K562 (cell line): ENCODE results near the gene SYVN1. TPM values are rescaled to one million over a fixed set of nuclear protein-coding genes. Genes with fewer than 3 reads are reported as not detected.

Source experiments
- ATAC-seq: fragments of 200-7000 bp; cut with Tn5 transposase; 3 replicates; pipeline ENCODE4 v1.9.1; 2020; ENCODE audit warnings: moderate library complexity
- BruUV-seq: library from RNA; stranded (reverse); fragments of 400-500 nt; replicated peaks from 2 replicates; lab custom pipeline; 2021; lab: Mats Ljungman, UMichigan
- CTCF ChIA-PET: fragments of 300-600 bp; formaldehyde crosslinking; extraction: SDS; loops from one replicate; lab custom pipeline; 2021; ENCODE audit warnings: low intra/inter-chr PET ratio; lab: Yijun Ruan, JAX
- POLR2A ChIA-PET: fragments of 300-600, 350-650 bp; sonication (Branson Sonifier 250); formaldehyde crosslinking; extraction: SDS; loops from one replicate; lab custom pipeline; 2021; ENCODE audit warnings: antibody characterized with exemption, inconsistent platforms; lab: Yijun Ruan, JAX
- DNase-seq, 4 experiments: peaks; one replicate each; pipeline versions ENCODE4 v3.0.0 to v3.0.0-alpha.2; 2011 to 2018; ENCODE audit warnings: low spot score in 3 of 4, mixed read lengths in 3 of 4; ENCODE audit errors: extremely low read depth in 1 of 4
- FAIRE-seq: peaks from 2 replicates; lab custom pipeline; 2011; peaks lifted over from hg19 to GRCh38; lab: Jason Lieb, UNC
- H2AFZ ChIP-seq: 2 replicates; pipeline ENCODE4 v1.6.0; 2011; ENCODE audit warnings: low read depth, low read length, control low read depth, inconsistent platforms
- H3K27ac ChIP-seq: fragments of 200-600 bp; 3 replicates; pipeline ENCODE4 v1.8.0; 2011; ENCODE audit warnings: low read depth, mild to moderate bottlenecking, control low read depth, inconsistent platforms, low read length, moderate library complexity, mixed read lengths; ENCODE audit errors: extremely low read depth
- H3K27me3 ChIP-seq, 2 experiments: fragments of 300-600 bp in 1 of 2; 2 replicates in 1 of 2; 3 replicates in 1 of 2; pipeline versions ENCODE4 v1.6.0 to v1.8.0; 2011; ENCODE audit warnings: inconsistent platforms in 2 of 2, low read length in 2 of 2, mild to moderate bottlenecking in 1 of 2, mixed read lengths in 1 of 2, moderate library complexity in 1 of 2; ENCODE audit not compliant: control insufficient read depth in 2 of 2, insufficient read depth in 2 of 2
- H3K36me3 ChIP-seq: fragments of 300-600 bp; 3 replicates; pipeline ENCODE4 v1.8.0; 2011; ENCODE audit warnings: mild to moderate bottlenecking, low read length, inconsistent platforms; ENCODE audit not compliant: control insufficient read depth, insufficient read depth
- H3K4me1 ChIP-seq, 2 experiments: fragments of 200-600 bp in 1 of 2; replicated peaks in 1 of 2; 2 replicates in 1 of 2; 3 replicates in 1 of 2; pipeline versions ENCODE4 v1.5.1 to v1.8.0; 2011; ENCODE audit warnings: inconsistent platforms in 2 of 2, low read length in 2 of 2, mild to moderate bottlenecking in 1 of 2, mixed read lengths in 1 of 2, moderate library complexity in 1 of 2; ENCODE audit not compliant: control insufficient read depth in 2 of 2, insufficient read depth in 2 of 2
- H3K4me2 ChIP-seq: 2 replicates; pipeline ENCODE4 v1.6.1; 2011; ENCODE audit warnings: low read length, control low read depth, inconsistent platforms, mixed read lengths; ENCODE audit not compliant: insufficient read depth
- H3K4me3 ChIP-seq: fragments of 200-600 bp; sonication (generic), shearing (Covaris generic); 2 replicates; pipeline ENCODE4 v1.5.1; 2016; ENCODE audit warnings: control low read depth, inconsistent platforms
- H3K79me2 ChIP-seq: fragments of 200-600 bp; 3 replicates; pipeline ENCODE4 v1.8.0; 2011; ENCODE audit warnings: low read length, inconsistent platforms; ENCODE audit not compliant: control insufficient read depth, insufficient read depth
- H3K9ac ChIP-seq, 2 experiments: 2 replicates each; pipeline versions ENCODE4 v1.6.0 to v1.6.1; 2011; ENCODE audit warnings: low read depth in 2 of 2, low read length in 2 of 2, control low read depth in 1 of 2, inconsistent platforms in 1 of 2, mild to moderate bottlenecking in 1 of 2, mixed read lengths in 1 of 2; ENCODE audit not compliant: insufficient read depth in 1 of 2
- H3K9me1 ChIP-seq: one replicate; pipeline ENCODE4 v1.6.0; 2011; ENCODE audit warnings: inconsistent platforms, mild to moderate bottlenecking, low read length, moderate library complexity; ENCODE audit not compliant: control insufficient read depth, insufficient read depth
- H3K9me3 ChIP-seq: replicated peaks from 2 replicates; pipeline ENCODE4 v1.5.1; 2011; ENCODE audit warnings: low read depth, low read length, inconsistent platforms; ENCODE audit not compliant: control insufficient read depth, insufficient read depth
- H4K20me1 ChIP-seq: replicated peaks from 2 replicates; pipeline ENCODE4 v1.6.1; 2011; ENCODE audit warnings: low read length, inconsistent platforms, mixed read lengths; ENCODE audit not compliant: control insufficient read depth, insufficient read depth
- EP400 ChIP-seq: fragments of 450-650 bp; IDR thresholded peaks from 2 replicates; pipeline ENCODE4 v1.6.1; 2017; ENCODE audit warnings: antibody characterized with exemption, mild to moderate bottlenecking, moderate library complexity
- POLR2B ChIP-seq: fragments of 450-650 bp; IDR thresholded peaks from 2 replicates; pipeline ENCODE4 v1.6.1; 2018; ENCODE audit warnings: low read depth; ENCODE audit not compliant: partially characterized antibody
- POLR2H ChIP-seq: IDR thresholded peaks from 2 replicates; pipeline ENCODE4 v1.6.1; 2016; ENCODE audit warnings: missing genetic modification characterization, low read depth, mild to moderate bottlenecking, control low read depth, missing compliant biosample characterization, moderate library complexity
- SRF ChIP-seq, 2 experiments: fragments of 250-450, 450-650 bp in 1 of 2; sonication (Bioruptor Pico) in 1 of 2; sonication (generic) in 1 of 2; formaldehyde crosslinking; IDR thresholded peaks; 2 replicates each; pipeline versions ENCODE4 v1.5.0 to v1.5.1; 2020 to 2022; ENCODE audit warnings: mild to moderate bottlenecking in 1 of 2, missing genetic modification reagents in 1 of 2
- TBP ChIP-seq: optimal IDR thresholded peaks from 2 replicates; pipeline ENCODE3; 2011; ENCODE audit warnings: low read depth, low read length, improper control_type of control experiment
- ZBTB8A ChIP-seq: fragments of 450-650 bp; IDR thresholded peaks from 2 replicates; pipeline ENCODE4 v1.6.1; 2018; ENCODE audit warnings: mild to moderate bottlenecking, moderate library complexity; ENCODE audit not compliant: partially characterized antibody
- ZNF431 ChIP-seq: sonication (generic); formaldehyde crosslinking; IDR thresholded peaks from 2 replicates; pipeline ENCODE4 v1.8.0; 2022; ENCODE audit warnings: mild to moderate bottlenecking, missing genetic modification reagents
- WGBS: fragments of 100-300 bp; shearing (Covaris generic); methylation state at CpG from one replicate; pipeline ENCODE4 v1.1.6; 2016; ENCODE audit warnings: low coverage, mixed read lengths; ENCODE audit not compliant: insufficient coverage; ENCODE audit errors: missing lambda C conversion rate; 5-methylcytosine and 5-hydroxymethylcytosine counted together
- in situ Hi-C: fragments of 300-500 bp; cut with MboI; formaldehyde crosslinking; loops from 4 replicates; pipeline ENCODE4 v1.15.0; 2018; ENCODE audit warnings: inconsistent platforms, mixed read lengths
- intact Hi-C: fragments of 100-400 bp; cut with micrococcal nuclease; formaldehyde crosslinking; loops from 2 replicates; pipeline ENCODE4 v1.14.2; 2022
- polyA plus RNA-seq, 8 experiments: library from polyadenylated mRNA; depleted of rRNA in 4 of 8; stranded (reverse) in 5 of 8; unstranded in 3 of 8; fragments of >200 nt; fragmentation: Nextera tagmentation in 2 of 8; fragmentation: Illumina TruSeq in 1 of 8; extraction: Ambion mirVana in 2 of 8; extraction: Trizol in 1 of 8; gene quantifications; 2 replicates each; pipeline versions ENCODE4 v1.2.1 to v1.2.3, GENCODE V29; 2011 to 2014; ENCODE audit warnings: inconsistent platforms in 1 of 8, missing spikeins in 1 of 8
- total RNA-seq, 7 experiments: library from RNA; depleted of rRNA in 6 of 7; stranded (reverse); fragments of >200 nt in 6 of 7; fragmentation: Illumina TruSeq in 2 of 7; extraction: Trizol in 2 of 7; gene quantifications; 2 replicates each; pipeline versions ENCODE4 v1.2.1 to v1.2.3, GENCODE V29; 2011 to 2021; ENCODE audit warnings: low replicate concordance in 1 of 7
- TF ChIP-seq, protein P1 (sequence below), 2 experiments: fragments of 450-650 bp; IDR thresholded peaks; 2 replicates each; pipeline ENCODE4 v1.6.1; 2018; ENCODE audit warnings: mild to moderate bottlenecking in 2 of 2, low read depth in 1 of 2; ENCODE audit not compliant: partially characterized antibody in 2 of 2
- TF ChIP-seq, protein P2 (sequence below), 2 experiments: IDR thresholded peaks; 2 replicates each; pipeline ENCODE4 v1.6.1; 2011; ENCODE audit warnings: borderline replicate concordance in 1 of 2, control low read depth in 1 of 2, low read depth in 1 of 2, low read length in 1 of 2, mild to moderate bottlenecking in 1 of 2, mixed read lengths in 1 of 2, moderate library complexity in 1 of 2; ENCODE audit not compliant: insufficient read depth in 1 of 2, insufficient read length in 1 of 2, poor library complexity in 1 of 2, severe bottlenecking in 1 of 2; ENCODE audit errors: extremely low read depth in 1 of 2

The SYVN1 gene
- total and polyA plus RNA-seq, 9 of the 15 experiments (the other 6 are each of a cell fraction or from before 2014, with no cell fraction given): 0.41 to 47.4 (median 9.9) TPM

- POLR2A ChIA-PET: interaction anchor here (0.6 to 7.2 kb wide), 24 partner anchors 8 to 333 kb away, joined by 3 to 92 read pairs (median 4); partner anchors contain the start of genes ARL2, CAPN1, FAU and GPHA2
- in situ Hi-C loops: no loop called here
- 2% methylated on average over 41 of the region's 64 CpGs for WGBS
- peaks cover 39% of the 10 kb centered on the region for H3K36me3 ChIP-seq
- ATAC-seq (peak; percentile 90), FAIRE-seq (peak; percentile 95), DNase-seq (peak; percentile 96 to 99 (median 98))
- H3K4me1 ChIP-seq: peaks cover 29 to 63% of the 10 kb centered on the region in 2 experiments
- no peaks in the 10 kb centered on the region for H3K9me1 ChIP-seq
- H3K79me2 ChIP-seq: peaks cover 21% of the 10 kb centered on the region
- peak within 1 kb of the TSS; percentile 78 to 89 for H3K9ac ChIP-seq
- no peaks in the 10 kb centered on the region for H4K20me1 ChIP-seq
- peak within 1 kb of the TSS; percentile 44 for H3K4me3 ChIP-seq
- BruUV-seq: no TSS peak
- intact Hi-C loops: loop anchor here (1.0 to 10.0 kb wide), 6 partner anchors 69 to 265 kb away; partner anchors contain the start of genes CAPN1 and CDC42EP2
- H3K27me3 ChIP-seq: no peaks in the 10 kb centered on the region
- H3K9me3 ChIP-seq: no peaks in the 10 kb centered on the region
- peak within 1 kb of the TSS; percentile 89 for H2AFZ ChIP-seq
- peak within 1 kb of the TSS; percentile 79 for H3K27ac ChIP-seq
- CTCF ChIA-PET: interaction anchor here (0.6 to 2.5 kb wide), 6 partner anchors 10 to 150 kb away, joined by 3 to 19 read pairs (median 4); partner anchors contain the start of genes ARL2, CAPN1, FAU and MRPL49
- H3K4me2 ChIP-seq: peak within 1 kb of the TSS; percentile 93
- TF ChIP-seq TBP (peak; percentile 92), SRF (CRISPR knock-in tag; IDR thresholded peaks at IDR 0.05) (peak in 1 of 2 experiments; percentile 74; a peak in 1 of 4 replicates), ZBTB8A (no peak), POLR2H (peak; percentile 90), ZNF431 (no peak), EP400 (0 out of 2 replicates have a peak, but pooled peaks have one; percentile 6), POLR2B (peak; percentile 83)
- TF ChIP-seq, protein P1, sequence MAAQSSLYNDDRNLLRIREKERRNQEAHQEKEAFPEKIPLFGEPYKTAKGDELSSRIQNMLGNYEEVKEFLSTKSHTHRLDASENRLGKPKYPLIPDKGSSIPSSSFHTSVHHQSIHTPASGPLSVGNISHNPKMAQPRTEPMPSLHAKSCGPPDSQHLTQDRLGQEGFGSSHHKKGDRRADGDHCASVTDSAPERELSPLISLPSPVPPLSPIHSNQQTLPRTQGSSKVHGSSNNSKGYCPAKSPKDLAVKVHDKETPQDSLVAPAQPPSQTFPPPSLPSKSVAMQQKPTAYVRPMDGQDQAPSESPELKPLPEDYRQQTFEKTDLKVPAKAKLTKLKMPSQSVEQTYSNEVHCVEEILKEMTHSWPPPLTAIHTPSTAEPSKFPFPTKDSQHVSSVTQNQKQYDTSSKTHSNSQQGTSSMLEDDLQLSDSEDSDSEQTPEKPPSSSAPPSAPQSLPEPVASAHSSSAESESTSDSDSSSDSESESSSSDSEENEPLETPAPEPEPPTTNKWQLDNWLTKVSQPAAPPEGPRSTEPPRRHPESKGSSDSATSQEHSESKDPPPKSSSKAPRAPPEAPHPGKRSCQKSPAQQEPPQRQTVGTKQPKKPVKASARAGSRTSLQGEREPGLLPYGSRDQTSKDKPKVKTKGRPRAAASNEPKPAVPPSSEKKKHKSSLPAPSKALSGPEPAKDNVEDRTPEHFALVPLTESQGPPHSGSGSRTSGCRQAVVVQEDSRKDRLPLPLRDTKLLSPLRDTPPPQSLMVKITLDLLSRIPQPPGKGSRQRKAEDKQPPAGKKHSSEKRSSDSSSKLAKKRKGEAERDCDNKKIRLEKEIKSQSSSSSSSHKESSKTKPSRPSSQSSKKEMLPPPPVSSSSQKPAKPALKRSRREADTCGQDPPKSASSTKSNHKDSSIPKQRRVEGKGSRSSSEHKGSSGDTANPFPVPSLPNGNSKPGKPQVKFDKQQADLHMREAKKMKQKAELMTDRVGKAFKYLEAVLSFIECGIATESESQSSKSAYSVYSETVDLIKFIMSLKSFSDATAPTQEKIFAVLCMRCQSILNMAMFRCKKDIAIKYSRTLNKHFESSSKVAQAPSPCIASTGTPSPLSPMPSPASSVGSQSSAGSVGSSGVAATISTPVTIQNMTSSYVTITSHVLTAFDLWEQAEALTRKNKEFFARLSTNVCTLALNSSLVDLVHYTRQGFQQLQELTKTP (IDR thresholded peaks at IDR 0.05; ENCODE audit: low read depth in 1 of 2, partially characterized antibody in 2 of 2): peak in 1 of 2 experiments; percentile 20
- TF ChIP-seq, protein P2, sequence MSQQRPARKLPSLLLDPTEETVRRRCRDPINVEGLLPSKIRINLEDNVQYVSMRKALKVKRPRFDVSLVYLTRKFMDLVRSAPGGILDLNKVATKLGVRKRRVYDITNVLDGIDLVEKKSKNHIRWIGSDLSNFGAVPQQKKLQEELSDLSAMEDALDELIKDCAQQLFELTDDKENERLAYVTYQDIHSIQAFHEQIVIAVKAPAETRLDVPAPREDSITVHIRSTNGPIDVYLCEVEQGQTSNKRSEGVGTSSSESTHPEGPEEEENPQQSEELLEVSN (IDR thresholded peaks at IDR 0.05; ENCODE audit: borderline replicate concordance in 1 of 2, extremely low read depth in 1 of 2, insufficient read depth in 1 of 2, insufficient read length in 1 of 2, low read depth in 1 of 2, low read length in 1 of 2, poor library complexity in 1 of 2, severe bottlenecking in 1 of 2): peak in 1 of 2 experiments; percentile 43
These were observed 22.4 kb downstream of the SYVN1 start, which contains the start of gene TM7SF2 for GRCh38 chr11:65111744-65112545. Gene TM7SF2, plus strand, starts transcription at chr11:65111872. Its CDS starts 144 bp downstream, at chr11:65112016.
